Fibroblast of gingiva (primary cell): Measurements from ENCODE around the gene GPR42.
"Not testable (repeated sequence)": the region's sequence is repeated elsewhere in the genome, so short reads cannot be mapped to it uniquely, and the experiment has no call there.

ENCODE experiments used
- DNase-seq: peaks from one replicate; pipeline ENCODE4 v3.0.0-alpha.2; 2011; ENCODE audit warnings: low read depth

The GPR42 gene

DNA sequence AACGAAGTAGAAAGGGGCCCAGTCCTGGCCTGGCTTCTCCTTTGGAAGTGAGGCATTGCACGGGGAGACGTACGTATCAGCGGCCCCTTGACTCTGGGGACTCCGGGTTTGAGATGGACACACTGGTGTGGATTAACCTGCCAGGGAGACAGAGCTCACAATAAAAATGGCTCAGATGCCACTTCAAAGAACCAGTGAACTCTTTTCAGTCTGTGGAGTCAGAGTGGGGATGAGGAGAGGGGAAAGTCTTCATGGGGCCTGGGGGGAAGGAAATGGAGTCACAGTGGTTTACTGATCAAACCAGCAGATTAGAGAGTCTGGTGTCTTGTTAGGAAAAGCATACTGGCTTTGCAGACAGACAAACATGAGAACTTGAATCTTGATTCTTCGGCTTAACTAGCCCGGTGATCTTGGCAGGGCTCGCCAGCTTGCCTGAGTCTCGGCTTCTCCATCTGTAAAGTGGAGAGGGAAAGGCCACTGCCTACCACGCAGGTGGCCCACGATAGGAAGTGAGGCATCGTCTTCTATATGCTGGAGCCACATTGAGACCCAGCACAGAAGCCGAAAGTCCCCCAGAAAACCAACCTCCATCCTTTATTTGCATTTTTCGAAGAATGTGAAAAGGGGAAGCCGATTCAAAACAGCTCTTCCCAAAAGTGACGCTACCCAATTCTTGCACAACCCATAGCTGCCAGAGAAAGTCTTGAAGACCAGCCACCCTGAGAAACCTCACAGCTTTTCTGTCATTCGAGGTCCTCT is 23.5 kb upstream of the GPR42 start, which contains the start of gene FFAR1:
FFAR1 (plus strand) TSS at position 732 of the 759 bp plus-strand sequence. CDS start 3,650 bp downstream, outside the sequence.
- no peak for DNase-seq

GRCh38 chr19:35347930-35348298 is 23.0 kb upstream of the GPR42 start:
- DNase-seq, result no peak

- DNase-seq, result no peak
These were observed 21.8 kb upstream of the GPR42 start for GRCh38 chr19:35348911-35349611.

GRCh38 chr19:35349614-35350521 is 21.0 kb upstream of the GPR42 start:
- DNase-seq, result no peak

DNA sequence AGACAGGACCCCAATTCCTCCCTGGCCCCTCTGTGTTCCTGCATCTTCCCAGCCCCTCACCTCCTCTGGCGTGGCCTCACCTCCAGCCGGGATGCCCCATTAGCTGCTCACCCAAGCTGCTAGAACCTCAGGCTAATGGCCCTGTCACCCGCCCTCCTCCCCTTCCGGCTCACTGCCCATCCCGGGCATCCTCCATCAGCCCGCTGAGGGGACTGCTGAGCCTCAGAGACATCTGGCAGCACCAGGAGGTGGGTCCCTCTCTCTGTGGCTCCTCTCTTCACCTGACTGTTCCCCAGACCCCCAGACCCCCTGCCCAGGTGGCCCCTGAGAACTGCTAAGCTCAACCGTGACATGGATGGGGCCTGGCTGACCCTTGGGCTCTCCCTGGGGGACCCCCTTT is 20.3 kb upstream of the GPR42 start:
- no peak for DNase-seq

GRCh38 chr19:35351411-35352176 is 19.3 kb upstream of the GPR42 start:
- DNase-seq, result no peak

GRCh38 chr19:35352177-35352447 is 18.8 kb upstream of the GPR42 start:
- DNase-seq, result no peak

- DNase-seq, result peak; percentile 54
These were observed 18.2 kb upstream of the GPR42 start for GRCh38 chr19:35352448-35353304.

GRCh38 chr19:35353635-35354034 is 17.2 kb upstream of the GPR42 start:
- no peak for DNase-seq

- no peak for DNase-seq
These were observed 16.0 kb upstream of the GPR42 start for GRCh38 chr19:35354898-35355297.

DNA sequence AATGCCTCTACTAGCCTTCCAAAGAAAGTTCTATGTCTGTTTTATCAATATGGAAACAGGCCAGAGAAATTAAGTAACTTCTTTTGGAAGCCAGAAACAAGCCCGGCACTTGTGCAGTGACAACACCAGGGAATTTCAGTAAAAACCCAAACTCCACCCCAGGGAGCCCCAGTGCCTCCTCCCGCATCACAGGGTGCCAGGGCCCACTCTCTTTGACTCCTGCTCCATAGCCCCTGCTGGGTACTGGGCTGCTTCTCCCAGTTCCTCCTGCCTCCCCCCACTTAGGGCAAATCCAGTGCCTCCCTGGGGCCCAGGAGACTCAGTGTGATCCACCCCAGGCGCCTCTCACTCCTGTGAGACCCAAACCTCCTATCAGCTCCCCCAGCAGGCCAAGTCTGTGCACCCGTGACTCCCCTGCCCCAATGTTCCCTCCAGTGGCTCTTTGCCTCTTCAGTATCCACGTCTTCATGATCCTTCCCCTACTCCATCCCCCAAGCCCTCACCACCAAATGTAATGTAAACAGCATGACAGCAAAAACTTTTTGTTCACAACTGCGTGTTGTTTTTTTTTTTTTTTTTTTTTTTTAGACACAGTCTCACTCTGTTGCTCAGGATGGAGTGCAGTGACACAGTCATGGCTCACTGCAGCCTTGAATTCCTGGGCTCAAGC is 14.9 kb upstream of the GPR42 start:
- no peak for DNase-seq

- peak; percentile 15 for DNase-seq
These were observed 12.8 kb upstream of the GPR42 start, which contains the start of gene FFAR3 for GRCh38 chr19:35357867-35358573. FFAR3 (plus strand) TSS chr19:35358460; CDS start chr19:35358891, 431 bp downstream.

- not testable (repeated sequence) for DNase-seq
These were observed 12.0 kb upstream of the GPR42 start for GRCh38 chr19:35358834-35359233.

DNA sequence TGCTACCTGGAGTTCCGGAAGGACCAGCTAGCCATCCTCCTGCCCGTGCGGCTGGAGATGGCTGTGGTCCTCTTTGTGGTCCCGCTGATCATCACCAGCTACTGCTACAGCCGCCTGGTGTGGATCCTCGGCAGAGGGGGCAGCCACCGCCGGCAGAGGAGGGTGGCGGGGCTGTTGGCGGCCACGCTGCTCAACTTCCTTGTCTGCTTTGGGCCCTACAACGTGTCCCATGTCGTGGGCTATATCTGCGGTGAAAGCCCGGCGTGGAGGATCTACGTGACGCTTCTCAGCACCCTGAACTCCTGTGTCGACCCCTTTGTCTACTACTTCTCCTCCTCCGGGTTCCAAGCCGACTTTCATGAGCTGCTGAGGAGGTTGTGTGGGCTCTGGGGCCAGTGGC is 11.5 kb upstream of the GPR42 start:
- not testable (repeated sequence) for DNase-seq

GRCh38 chr19:35360081-35360480 is 10.8 kb upstream of the GPR42 start:
- not testable (repeated sequence) for DNase-seq

DNA sequence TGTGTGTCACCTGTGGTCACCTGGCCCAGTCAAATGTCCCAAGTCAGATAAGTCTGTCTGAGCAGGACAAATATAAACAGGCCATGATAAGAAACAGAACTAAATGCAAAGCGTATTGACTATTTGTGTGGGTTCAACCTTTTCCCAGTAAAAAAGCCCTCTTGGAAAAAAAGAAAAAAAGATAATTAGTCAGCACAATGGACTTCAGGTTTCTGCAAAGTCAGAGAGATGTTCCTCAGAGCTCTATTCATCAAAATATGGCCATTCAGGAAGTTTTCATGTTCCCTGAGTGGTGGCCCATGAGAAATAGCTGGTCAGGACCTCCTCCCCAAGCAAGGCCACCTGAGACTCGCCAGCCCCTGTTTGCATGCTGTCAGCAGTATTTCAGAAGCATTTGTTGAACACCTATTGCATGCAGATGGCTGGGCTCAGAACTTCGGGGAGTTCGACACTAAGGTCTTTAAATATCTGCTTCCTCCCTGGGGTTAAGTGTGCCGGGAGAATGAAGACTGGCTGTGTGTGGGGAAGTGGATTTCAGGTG is 9.9 kb upstream of the GPR42 start:
- no peak for DNase-seq

- DNase-seq, result no peak
These were observed 8.4 kb upstream of the GPR42 start for GRCh38 chr19:35362261-35363000.

DNA sequence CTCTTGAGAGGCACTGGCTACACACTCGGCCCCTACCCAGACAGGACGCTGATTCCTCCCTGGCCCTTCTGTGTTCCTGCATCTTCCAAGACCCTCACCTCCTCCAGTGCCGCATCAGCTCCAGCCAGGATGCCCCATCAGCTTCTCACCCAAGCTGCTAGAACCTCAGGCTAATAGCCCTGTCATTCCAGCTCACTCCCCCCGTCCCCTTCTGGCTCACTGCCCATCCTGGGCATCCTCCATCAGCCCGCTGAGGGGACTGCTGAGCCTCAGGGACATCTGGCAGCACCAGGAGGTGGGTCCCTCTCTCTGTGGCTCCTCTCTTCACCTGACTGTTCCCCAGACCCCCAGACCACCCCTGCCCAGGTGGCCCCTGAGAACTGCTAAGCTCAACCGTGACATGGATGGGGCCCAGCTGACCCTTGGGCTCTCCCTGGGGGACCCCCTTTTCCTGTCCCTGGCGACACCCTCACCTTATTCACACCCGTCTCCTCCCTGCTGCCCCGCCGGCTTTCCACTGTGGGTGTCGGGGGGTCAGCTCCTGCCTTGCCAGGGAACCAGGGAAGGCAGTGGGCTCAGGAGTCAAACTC is 7.8 kb upstream of the GPR42 start:
- DNase-seq, result no peak
